ENCODE data around the gene SDCCAG8. TPM values are rescaled to one million over a fixed set of nuclear protein-coding genes. Genes with fewer than 3 reads are reported as not detected.

SDCCAG8 gene
- total RNA-seq, 3 donors from 2014 or later (not counting 1 experiment from before 2014, with no cell fraction given): 17.8 to 28.3 (median 21.2) TPM

- no peaks in the 10 kb centered on the region for H3K9me3 Mint-ChIP-seq
- no peaks in the 10 kb centered on the region for H3K9me3 ChIP-seq (ENCODE audit: control insufficient read depth, insufficient read depth, low read length)
- ATAC-seq (no peak), DNase-seq (no peak)
- no peaks in the 10 kb centered on the region for H3K4me1 Mint-ChIP-seq
- 94% methylated on average over 5 of the region's 8 CpGs for WGBS (ENCODE audit: insufficient coverage)
- intact Hi-C loops (cut with micrococcal nuclease): no loop called here
- H3K27ac ChIP-seq (ENCODE audit: low read length): no peak overlapping the region
- H3K4me3 ChIP-seq (ENCODE audit: low read length): no peak overlapping the region
- H3K36me3 Mint-ChIP-seq: no peaks in the 10 kb centered on the region
- no peak for TF ChIP-seq CTCF (IDR thresholded peaks at IDR 0.05)
- no peaks in the 10 kb centered on the region for H3K27me3 Mint-ChIP-seq (ENCODE audit: low read depth in 2 of 2)
- H3K36me3 ChIP-seq (ENCODE audit: control insufficient read depth, insufficient read depth, low read length): no peaks in the 10 kb centered on the region
- no peak overlapping the region for H3K4me3 Mint-ChIP-seq
- H3K27me3 ChIP-seq (ENCODE audit: control insufficient read depth, insufficient read depth, low read length): no peaks in the 10 kb centered on the region
- H3K27ac Mint-ChIP-seq: no peak overlapping the region
- no peaks in the 10 kb centered on the region for H3K4me1 ChIP-seq (ENCODE audit: control insufficient read depth, insufficient read depth, low read length)
Observed at GRCh38 chr1:243433737-243434370, 178.0 kb downstream of the SDCCAG8 start.

- ATAC-seq (no peak), DNase-seq (no peak)
- Mint-ChIP-seq H3K4me3 (no peak overlapping the region), H3K27me3 (ENCODE audit: low read depth in 2 of 2) (no peaks in the 10 kb centered on the region), H3K4me1 (no peaks in the 10 kb centered on the region), H3K9me3 (no peaks in the 10 kb centered on the region), H3K27ac (no peak overlapping the region), H3K36me3 (no peaks in the 10 kb centered on the region)
- H3K36me3 ChIP-seq (ENCODE audit: control insufficient read depth, insufficient read depth, low read length): no peaks in the 10 kb centered on the region
- H3K4me3 ChIP-seq (ENCODE audit: low read length): no peak overlapping the region
- TF ChIP-seq CTCF (IDR thresholded peaks at IDR 0.05): no peak
- intact Hi-C loops (cut with micrococcal nuclease): no loop called here
- H3K4me1 ChIP-seq (ENCODE audit: control insufficient read depth, insufficient read depth, low read length): no peaks in the 10 kb centered on the region
- H3K9me3 ChIP-seq (ENCODE audit: control insufficient read depth, insufficient read depth, low read length): no peaks in the 10 kb centered on the region
- H3K27ac ChIP-seq (ENCODE audit: low read length): no peak overlapping the region
- H3K27me3 ChIP-seq (ENCODE audit: control insufficient read depth, insufficient read depth, low read length): no peaks in the 10 kb centered on the region
- 86% methylated on average over 2 of the region's 2 CpGs for WGBS (ENCODE audit: insufficient coverage)
Observed at GRCh38 chr1:243434594-243434993, 178.8 kb downstream of the SDCCAG8 start.

DNA sequence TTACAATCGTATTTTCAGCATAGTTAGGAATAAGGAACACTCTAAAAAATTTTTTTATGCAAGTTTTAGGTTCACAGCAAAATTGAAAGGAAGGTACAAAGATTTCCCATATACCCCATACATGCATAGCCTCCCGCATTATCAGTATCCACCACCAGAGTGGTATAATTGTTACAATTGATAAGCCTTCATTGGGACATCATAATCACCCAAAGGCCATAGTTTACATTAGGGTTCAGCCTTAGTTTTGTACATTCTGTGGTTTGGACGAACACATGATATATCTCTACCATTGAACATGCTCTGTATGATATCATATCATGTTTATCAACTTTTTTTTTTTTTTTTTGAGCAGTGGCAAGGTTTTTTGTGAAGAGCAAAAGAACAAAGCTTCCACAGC, 180.0 kb downstream of the SDCCAG8 start:
- intact Hi-C loops (cut with micrococcal nuclease): no loop called here
- Mint-ChIP-seq H3K9me3 (no peaks in the 10 kb centered on the region), H3K36me3 (no peaks in the 10 kb centered on the region), H3K27me3 (ENCODE audit: low read depth in 2 of 2) (no peaks in the 10 kb centered on the region), H3K27ac (no peak overlapping the region), H3K4me3 (no peak overlapping the region), H3K4me1 (no peaks in the 10 kb centered on the region)
- no peak for TF ChIP-seq CTCF (IDR thresholded peaks at IDR 0.05)
- no peaks in the 10 kb centered on the region for H3K36me3 ChIP-seq (ENCODE audit: control insufficient read depth, insufficient read depth, low read length)
- no peaks in the 10 kb centered on the region for H3K27me3 ChIP-seq (ENCODE audit: control insufficient read depth, insufficient read depth, low read length)
- DNase-seq: no peak
- ATAC-seq: no peak
- no peak overlapping the region for H3K4me3 ChIP-seq (ENCODE audit: low read length)
- no peak overlapping the region for H3K27ac ChIP-seq (ENCODE audit: low read length)
- WGBS (ENCODE audit: insufficient coverage): no CpG with 5 or more reads among the region's 3 CpGs
- H3K4me1 ChIP-seq (ENCODE audit: control insufficient read depth, insufficient read depth, low read length): no peaks in the 10 kb centered on the region
- no peaks in the 10 kb centered on the region for H3K9me3 ChIP-seq (ENCODE audit: control insufficient read depth, insufficient read depth, low read length)

- Histone ChIP-seq H3K27ac (ENCODE audit: low read length) (no peak overlapping the region), H3K27me3 (ENCODE audit: control insufficient read depth, insufficient read depth, low read length) (no peaks in the 10 kb centered on the region), H3K9me3 (ENCODE audit: control insufficient read depth, insufficient read depth, low read length) (no peaks in the 10 kb centered on the region), H3K4me3 (ENCODE audit: low read length) (no peak overlapping the region), H3K36me3 (ENCODE audit: control insufficient read depth, insufficient read depth, low read length) (no peaks in the 10 kb centered on the region), H3K4me1 (ENCODE audit: control insufficient read depth, insufficient read depth, low read length) (no peaks in the 10 kb centered on the region)
- Mint-ChIP-seq H3K4me1 (peaks cover 0 to 4% of the 10 kb centered on the region in 2 donors), H3K27me3 (ENCODE audit: low read depth in 2 of 2) (no peaks in the 10 kb centered on the region), H3K36me3 (no peaks in the 10 kb centered on the region), H3K4me3 (no peak overlapping the region), H3K27ac (no peak overlapping the region), H3K9me3 (no peaks in the 10 kb centered on the region)
- 71% methylated on average over 3 of the region's 3 CpGs for WGBS (ENCODE audit: insufficient coverage)
- DNase-seq (no peak), ATAC-seq (no peak)
- intact Hi-C loops (cut with micrococcal nuclease): no loop called here
- TF ChIP-seq CTCF (IDR thresholded peaks at IDR 0.05): no peak
Observed at GRCh38 chr1:243438146-243438545, 182.3 kb downstream of the SDCCAG8 start.

Measured in natural killer cell (primary cell).